ENCODE results near the gene CDKN2C. TPM values are rescaled to one million over a fixed set of nuclear protein-coding genes. Genes with fewer than 3 reads are reported as not detected.

The CDKN2C gene
- total and polyA plus RNA-seq, 2 experiments from 2014 or later: 2.8 to 3.2 TPM

DNA sequence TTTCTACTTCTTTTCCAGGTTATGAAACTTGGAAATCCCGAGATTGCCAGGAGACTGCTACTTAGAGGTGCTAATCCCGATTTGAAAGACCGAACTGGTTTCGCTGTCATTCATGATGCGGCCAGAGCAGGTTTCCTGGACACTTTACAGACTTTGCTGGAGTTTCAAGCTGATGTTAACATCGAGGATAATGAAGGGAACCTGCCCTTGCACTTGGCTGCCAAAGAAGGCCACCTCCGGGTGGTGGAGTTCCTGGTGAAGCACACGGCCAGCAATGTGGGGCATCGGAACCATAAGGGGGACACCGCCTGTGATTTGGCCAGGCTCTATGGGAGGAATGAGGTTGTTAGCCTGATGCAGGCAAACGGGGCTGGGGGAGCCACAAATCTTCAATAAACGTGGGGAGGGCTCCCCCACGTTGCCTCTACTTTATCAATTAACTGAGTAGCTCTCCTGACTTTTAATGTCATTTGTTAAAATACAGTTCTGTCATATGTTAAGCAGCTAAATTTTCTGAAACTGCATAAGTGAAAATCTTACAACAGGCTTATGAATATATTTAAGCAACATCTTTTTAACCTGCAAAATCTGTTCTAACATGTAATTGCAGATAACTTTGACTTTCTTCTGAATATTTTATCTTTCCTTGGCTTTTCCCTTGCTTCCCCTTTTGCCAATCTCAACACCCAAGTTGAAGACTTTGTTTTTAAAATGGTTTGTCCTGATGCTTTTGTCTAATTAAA, 4.0 kb downstream of the CDKN2C start:
- DNase-seq (ENCODE audit: low spot score): no peak
- no peaks in the 10 kb centered on the region for H3K79me2 ChIP-seq
- 23% methylated on average over 13 of the region's 13 CpGs for WGBS (ENCODE audit: low lambda C conversion rate, missing lambda C conversion rate)

DNA sequence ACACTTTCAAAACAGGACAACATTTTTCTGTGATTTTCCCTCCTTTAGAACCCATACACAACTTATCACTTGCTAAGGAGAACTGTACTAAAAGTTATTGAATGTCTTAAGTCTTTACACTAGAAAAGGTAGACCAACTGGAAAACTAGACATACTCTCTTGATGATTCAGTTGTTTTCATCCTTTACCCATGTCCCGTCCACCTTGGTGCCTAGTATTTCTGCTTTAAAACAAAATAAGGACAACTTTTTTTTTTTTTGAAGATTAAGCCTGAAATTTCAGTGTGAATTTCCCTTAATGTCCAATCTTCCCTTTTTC, 4.5 kb downstream of the CDKN2C start:
- WGBS (ENCODE audit: low lambda C conversion rate, missing lambda C conversion rate): 43% methylated on average over 1 of the region's 1 CpG
- H3K27me3 ChIP-seq: peaks cover 94% of the 10 kb centered on the region
- no peaks in the 10 kb centered on the region for H3K79me2 ChIP-seq

More for the DNA sequence above, 4.0 kb downstream of the CDKN2C start:
- Histone ChIP-seq H3K27ac (no peak overlapping the region), H3K36me3 (replicated peaks; ENCODE audit: insufficient read depth, low read depth) (no peaks in the 10 kb centered on the region), H3K4me1 (ENCODE audit: insufficient read depth) (peaks cover 12% of the 10 kb centered on the region), H3K27me3 (peaks cover 88% of the 10 kb centered on the region), H3K4me2 (no peak overlapping the region), H2AFZ (no peak overlapping the region), H3K9me2 (replicated peaks; ENCODE audit: insufficient read depth) (no peaks in the 10 kb centered on the region), H4K20me1 (ENCODE audit: insufficient read depth, poor library complexity, severe bottlenecking) (no peaks in the 10 kb centered on the region), H3K4me3 (no peak overlapping the region), H3K9me3 (ENCODE audit: low read depth) (no peaks in the 10 kb centered on the region)
- TF ChIP-seq, protein P1, sequence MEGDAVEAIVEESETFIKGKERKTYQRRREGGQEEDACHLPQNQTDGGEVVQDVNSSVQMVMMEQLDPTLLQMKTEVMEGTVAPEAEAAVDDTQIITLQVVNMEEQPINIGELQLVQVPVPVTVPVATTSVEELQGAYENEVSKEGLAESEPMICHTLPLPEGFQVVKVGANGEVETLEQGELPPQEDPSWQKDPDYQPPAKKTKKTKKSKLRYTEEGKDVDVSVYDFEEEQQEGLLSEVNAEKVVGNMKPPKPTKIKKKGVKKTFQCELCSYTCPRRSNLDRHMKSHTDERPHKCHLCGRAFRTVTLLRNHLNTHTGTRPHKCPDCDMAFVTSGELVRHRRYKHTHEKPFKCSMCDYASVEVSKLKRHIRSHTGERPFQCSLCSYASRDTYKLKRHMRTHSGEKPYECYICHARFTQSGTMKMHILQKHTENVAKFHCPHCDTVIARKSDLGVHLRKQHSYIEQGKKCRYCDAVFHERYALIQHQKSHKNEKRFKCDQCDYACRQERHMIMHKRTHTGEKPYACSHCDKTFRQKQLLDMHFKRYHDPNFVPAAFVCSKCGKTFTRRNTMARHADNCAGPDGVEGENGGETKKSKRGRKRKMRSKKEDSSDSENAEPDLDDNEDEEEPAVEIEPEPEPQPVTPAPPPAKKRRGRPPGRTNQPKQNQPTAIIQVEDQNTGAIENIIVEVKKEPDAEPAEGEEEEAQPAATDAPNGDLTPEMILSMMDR (IDR thresholded peaks at IDR 0.05; ENCODE audit: poor library complexity): no peak
- TF ChIP-seq EZH2 (IDR thresholded peaks at IDR 0.05; ENCODE audit: borderline replicate concordance) (no peak), EZH2phosphoT487 (IDR thresholded peaks at IDR 0.05; ENCODE audit: low read depth, severe bottlenecking, unreplicated experiment) (no peak)

DNA sequence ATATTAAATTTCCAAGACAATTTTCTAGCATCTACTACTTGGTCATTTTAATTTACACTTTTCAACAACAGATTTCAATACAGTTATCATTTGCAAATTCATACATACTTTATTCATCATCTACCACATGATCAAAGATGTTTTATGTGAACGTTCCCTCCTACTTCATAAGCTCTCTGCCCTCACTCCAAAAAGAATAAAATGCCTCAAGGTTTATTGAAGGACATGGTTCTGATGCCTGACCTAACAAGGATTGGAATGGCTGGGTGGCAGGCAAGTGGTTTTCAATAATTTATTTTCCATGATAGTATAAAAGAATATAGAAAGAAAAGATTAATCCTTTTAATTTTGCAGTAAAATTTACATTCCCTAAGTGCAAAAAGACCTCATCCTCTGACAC, 5.4 kb downstream of the CDKN2C start:
- Histone ChIP-seq H3K27ac (no peak overlapping the region), H3K4me3 (no peak overlapping the region), H3K9me3 (ENCODE audit: low read depth) (no peaks in the 10 kb centered on the region), H3K9me2 (replicated peaks; ENCODE audit: insufficient read depth) (no peaks in the 10 kb centered on the region), H3K79me2 (no peaks in the 10 kb centered on the region), H2AFZ (no peak overlapping the region), H3K4me1 (ENCODE audit: insufficient read depth) (peaks cover 7% of the 10 kb centered on the region), H3K27me3 (peaks cover 96% of the 10 kb centered on the region), H3K4me2 (no peak overlapping the region), H3K36me3 (replicated peaks; ENCODE audit: insufficient read depth, low read depth) (no peaks in the 10 kb centered on the region), H4K20me1 (ENCODE audit: insufficient read depth, poor library complexity, severe bottlenecking) (no peaks in the 10 kb centered on the region)
- TF ChIP-seq EZH2 (IDR thresholded peaks at IDR 0.05; ENCODE audit: borderline replicate concordance) (no peak), EZH2phosphoT487 (IDR thresholded peaks at IDR 0.05; ENCODE audit: low read depth, severe bottlenecking, unreplicated experiment) (no peak)
- TF ChIP-seq, protein P1 (IDR thresholded peaks at IDR 0.05; ENCODE audit: poor library complexity): no peak
- no peak for DNase-seq (ENCODE audit: low spot score)
- WGBS (ENCODE audit: low lambda C conversion rate, missing lambda C conversion rate): 38% methylated on average over 1 of the region's 1 CpG

More for the DNA sequence above, 4.5 kb downstream of the CDKN2C start:
- H4K20me1 ChIP-seq (ENCODE audit: insufficient read depth, poor library complexity, severe bottlenecking): no peaks in the 10 kb centered on the region
- no peaks in the 10 kb centered on the region for H3K36me3 ChIP-seq (replicated peaks; ENCODE audit: insufficient read depth, low read depth)
- DNase-seq (ENCODE audit: low spot score): no peak
- no peaks in the 10 kb centered on the region for H3K9me2 ChIP-seq (replicated peaks; ENCODE audit: insufficient read depth)
- no peak overlapping the region for H3K4me2 ChIP-seq
- H3K9me3 ChIP-seq (ENCODE audit: low read depth): no peaks in the 10 kb centered on the region
- no peak overlapping the region for H3K4me3 ChIP-seq
- H3K27ac ChIP-seq: no peak overlapping the region
- TF ChIP-seq EZH2 (IDR thresholded peaks at IDR 0.05; ENCODE audit: borderline replicate concordance) (no peak), EZH2phosphoT487 (IDR thresholded peaks at IDR 0.05; ENCODE audit: low read depth, severe bottlenecking, unreplicated experiment) (no peak)
- TF ChIP-seq, protein P1 (IDR thresholded peaks at IDR 0.05; ENCODE audit: poor library complexity): no peak
- H2AFZ ChIP-seq: no peak overlapping the region
- peaks cover 12% of the 10 kb centered on the region for H3K4me1 ChIP-seq (ENCODE audit: insufficient read depth)
